Naive thymus-derived CD8-positive, alpha-beta T cell (primary cell): ENCODE results near the gene GSC2. TPM values are rescaled to one million over a fixed set of nuclear protein-coding genes. Genes with fewer than 3 reads are reported as not detected.

Source experiments
- ATAC-seq, 2 donors: fragments of 150-1000 bp; cut with Tn5 transposase in 1 of 2; sonication (Bioruptor Pico), chemical (Tn5 transposase) in 1 of 2; 1 replicate in 1 of 2; 2 replicates in 1 of 2; pipeline ENCODE4 v1.10.0; 2021; ENCODE audit warnings: mild to moderate bottlenecking in 2 of 2, moderate library complexity in 2 of 2
- POLR2A ChIA-PET: fragments of 350-600 bp; sonication (Branson Sonifier 250); formaldehyde crosslinking; loops from one replicate; lab custom pipeline; 2021; ENCODE audit warnings: antibody characterized with exemption; lab: Charles Lee
- DNase-seq, 10 donors: peaks; one replicate each; pipeline versions ENCODE4 v3.0.0 to v3.0.0-alpha.2; 2020 to 2022
- H3K27ac Mint-ChIP-seq, 10 donors: one replicate each; pipeline ENCODE4 v1.8.0; 2020 to 2022; ENCODE audit warnings: mild to moderate bottlenecking in 10 of 10, mixed read lengths in 10 of 10, moderate library complexity in 4 of 10, inconsistent platforms in 1 of 10
- H3K27me3 Mint-ChIP-seq, 5 donors: one replicate each; pipeline ENCODE4 v1.8.0; 2021 to 2022; ENCODE audit warnings: mixed read lengths in 5 of 5
- H3K36me3 Mint-ChIP-seq, 3 donors: one replicate each; pipeline ENCODE4 v1.8.0; 2020 to 2022; ENCODE audit warnings: mixed read lengths in 3 of 3, mild to moderate bottlenecking in 2 of 3, inconsistent platforms in 1 of 3
- H3K4me1 Mint-ChIP-seq, 4 donors: one replicate each; pipeline ENCODE4 v1.8.0; 2021 to 2022; ENCODE audit warnings: mixed read lengths in 4 of 4
- H3K4me3 Mint-ChIP-seq, 10 donors: one replicate each; pipeline ENCODE4 v1.8.0; 2020 to 2022; ENCODE audit warnings: mild to moderate bottlenecking in 10 of 10, mixed read lengths in 10 of 10, moderate library complexity in 6 of 10, inconsistent platforms in 1 of 10
- H3K9me3 Mint-ChIP-seq, 9 donors: one replicate each; pipeline ENCODE4 v1.8.0; 2020 to 2022; ENCODE audit warnings: mixed read lengths in 9 of 9, mild to moderate bottlenecking in 3 of 9, inconsistent platforms in 1 of 9, moderate library complexity in 1 of 9
- polyA plus RNA-seq, 3 donors: library from polyadenylated mRNA; unstranded; fragments of 300-500 nt; fragmentation: Illumina TruSeq; gene quantifications; one replicate each; pipeline ENCODE4 v1.2.3, GENCODE V29; 2021
- total RNA-seq, 8 experiments: library from RNA in 2 of 8; stranded (reverse) in 2 of 8; gene quantifications; one replicate each; pipeline ENCODE4 v1.2.3 and lab custom pipeline; 2021 to 2026

GSC2 gene
- total and polyA plus RNA-seq, 5 experiments from 2014 or later = not detected

DNA sequence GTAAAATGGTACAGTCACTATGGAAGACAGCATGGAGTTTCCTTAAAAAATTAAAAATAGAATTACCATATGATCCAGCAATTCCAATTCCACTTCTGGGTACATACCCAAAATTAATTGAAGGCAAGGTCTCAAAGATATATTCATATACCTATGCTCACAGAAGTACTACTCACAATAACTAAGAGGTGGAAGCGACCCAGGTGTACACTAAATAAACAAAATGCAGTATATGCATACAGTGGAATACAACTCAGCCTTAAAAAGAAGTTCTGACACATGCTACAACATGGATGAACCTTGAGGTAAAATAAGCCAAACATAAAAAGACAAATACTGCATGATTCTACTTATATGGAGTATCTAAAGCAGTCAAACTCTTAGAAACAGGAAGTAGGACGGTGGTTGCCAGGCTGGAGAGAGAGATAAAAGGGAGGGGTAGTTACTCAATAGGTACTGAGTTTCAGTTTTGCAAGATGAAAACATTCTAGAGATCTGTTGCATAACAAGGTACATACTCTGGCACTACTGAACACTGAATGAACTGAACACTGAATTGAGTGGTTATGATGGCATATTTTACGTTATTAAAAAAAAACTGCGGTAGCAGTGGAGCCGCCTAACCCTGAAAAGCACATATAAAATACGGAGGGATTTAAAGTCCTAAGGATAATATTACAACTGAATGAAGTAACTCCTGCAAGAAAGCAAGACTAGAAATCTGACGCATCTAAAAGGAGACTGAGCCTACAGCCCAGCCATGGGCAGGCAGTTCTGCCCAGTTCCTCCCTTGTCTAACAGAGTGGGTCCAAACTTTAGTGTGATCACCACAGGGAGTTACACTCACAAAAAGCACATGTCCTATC lies 40.7 kb downstream of the GSC2 start:
- peak; percentile 24 to 86 (median 64) for DNase-seq
- no peaks in the 10 kb centered on the region for H3K27me3 Mint-ChIP-seq

DNA sequence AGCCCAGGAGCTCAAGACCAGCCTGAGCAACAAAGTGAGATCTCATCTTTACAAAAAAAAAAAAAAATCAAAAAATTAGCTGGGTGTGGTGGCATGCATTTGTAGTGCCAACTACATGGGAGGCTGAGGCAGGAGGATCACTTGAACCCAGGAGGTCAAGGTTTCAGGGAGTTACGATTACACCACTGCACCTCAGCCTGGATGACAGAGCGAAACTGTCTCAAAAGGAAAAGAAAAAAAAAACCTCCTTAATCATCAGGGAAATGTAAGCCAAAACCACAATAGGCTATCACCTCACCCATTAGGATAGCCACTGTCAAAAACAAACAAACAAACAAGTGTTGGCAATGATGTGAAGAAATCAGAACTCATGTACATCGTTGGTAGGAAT lies 41.3 kb downstream of the GSC2 start:
- Mint-ChIP-seq H3K9me3 (no peaks in the 10 kb centered on the region), H3K27me3 (no peaks in the 10 kb centered on the region), H3K4me1 (peaks cover 45 to 80% (median 72%) of the 10 kb centered on the region in 4 donors), H3K27ac (peak overlapping the region; percentile 93 to 99 (median 97)), H3K4me3 (peak overlapping the region in 8 of 10 donors; percentile 57 to 88 (median 84)), H3K36me3 (peaks cover 0 to 2% (median 0%) of the 10 kb centered on the region in 3 donors)
- POLR2A ChIA-PET = interaction anchor here (1.0 to 9.3 kb wide), 3 partner anchors 14 to 70 kb away, joined by 3 to 112 read pairs (median 4); partner anchors contain the start of genes DGCR2 and ESS2
- no peak for DNase-seq
- ATAC-seq = no peak

More for the DNA sequence above, 40.7 kb downstream of the GSC2 start:
- peak overlapping the region; percentile 63 to 88 (median 84) for H3K4me3 Mint-ChIP-seq
- H3K9me3 Mint-ChIP-seq = no peaks in the 10 kb centered on the region
- POLR2A ChIA-PET = interaction anchor here (0.8 to 9.3 kb wide), 5 partner anchors 9 to 488 kb away, joined by 3 to 112 read pairs (median 5); partner anchors contain the start of genes DGCR2, ESS2 and SLC25A1
- peaks cover 0 to 2% (median 0%) of the 10 kb centered on the region in 3 donors for H3K36me3 Mint-ChIP-seq
- peak; percentile 87 to 89 for ATAC-seq
- peak overlapping the region; percentile 93 to 99 (median 97) for H3K27ac Mint-ChIP-seq
- H3K4me1 Mint-ChIP-seq = peaks cover 47 to 81% (median 73%) of the 10 kb centered on the region in 4 donors

- H3K4me1 Mint-ChIP-seq = peaks cover 45 to 78% (median 73%) of the 10 kb centered on the region in 4 donors
- no peak for DNase-seq
- peak overlapping the region; percentile 93 to 99 (median 97) for H3K27ac Mint-ChIP-seq
Observed at GRCh38 chr22:19107730-19108074, 42.4 kb downstream of the GSC2 start.

DNA sequence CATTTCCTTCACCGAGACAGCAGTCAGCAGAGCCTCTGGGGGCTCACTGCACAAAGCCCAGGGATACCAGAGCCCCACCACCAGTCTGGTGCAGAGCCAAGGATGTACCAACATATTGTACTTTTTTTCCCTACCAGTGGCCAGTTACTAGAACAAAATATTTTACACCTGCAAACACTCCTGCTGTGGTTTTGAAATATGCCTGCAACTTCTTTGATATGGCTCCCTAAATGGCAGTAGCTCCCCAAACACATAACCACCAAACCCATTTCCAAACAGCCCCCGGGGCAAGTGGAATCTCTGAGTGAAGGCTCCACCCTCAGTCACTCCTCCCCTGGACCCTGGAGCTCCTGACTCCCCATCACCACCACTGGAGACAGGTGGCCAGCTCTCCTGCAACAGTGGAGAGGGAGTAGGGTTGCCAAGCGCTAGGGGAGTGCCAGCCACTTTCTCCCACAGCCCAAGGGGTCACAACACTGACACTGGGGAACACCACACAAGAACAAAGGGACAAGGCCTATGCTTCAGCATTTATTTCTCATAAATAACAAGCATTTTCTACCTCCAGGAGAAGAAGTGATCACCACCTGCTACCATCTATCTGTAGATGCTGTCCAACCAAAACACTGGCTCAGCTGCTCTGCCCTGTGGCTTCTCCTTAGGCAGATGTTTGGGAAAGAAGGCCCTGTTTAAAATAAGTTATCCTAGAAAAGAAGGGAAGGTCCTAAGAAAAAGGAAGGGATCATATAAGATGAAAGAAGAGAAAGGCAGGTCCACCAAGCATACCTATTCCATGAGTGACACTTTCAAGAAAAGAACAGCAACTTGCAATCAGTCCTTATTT lies 43.0 kb downstream of the GSC2 start:
- DNase-seq = no peak
- peaks cover 43 to 78% (median 70%) of the 10 kb centered on the region in 4 donors for H3K4me1 Mint-ChIP-seq
- no peak for ATAC-seq
- no peaks in the 10 kb centered on the region for H3K9me3 Mint-ChIP-seq
- H3K27me3 Mint-ChIP-seq = no peaks in the 10 kb centered on the region
- peak overlapping the region; percentile 93 to 99 (median 97) for H3K27ac Mint-ChIP-seq
- POLR2A ChIA-PET = interaction anchor here (0.6 to 9.3 kb wide), 3 partner anchors 15 to 1945 kb away, joined by 3 to 112 read pairs (median 5); partner anchors contain the start of genes DGCR2, HIRA and MRPL40
- peaks cover 0 to 3% (median 0%) of the 10 kb centered on the region in 3 donors for H3K36me3 Mint-ChIP-seq
- peak overlapping the region in 8 of 10 donors; percentile 1 to 61 (median 48) for H3K4me3 Mint-ChIP-seq

More at GRCh38 chr22:19107730-19108074, 42.4 kb downstream of the GSC2 start:
- peaks cover 0 to under 1% (median 0%) of the 10 kb centered on the region in 3 donors for H3K36me3 Mint-ChIP-seq
- no peak for ATAC-seq
- POLR2A ChIA-PET = interaction anchor here (0.6 to 9.3 kb wide), 5 partner anchors 15 to 324 kb away, joined by 3 to 112 read pairs (median 4); partner anchors contain the start of genes DGCR2, ESS2, HIRA and MRPL40
- H3K4me3 Mint-ChIP-seq = peak overlapping the region in 7 of 10 donors; percentile 1 to 66 (median 49)
- no peaks in the 10 kb centered on the region for H3K9me3 Mint-ChIP-seq
- H3K27me3 Mint-ChIP-seq = no peaks in the 10 kb centered on the region

GRCh38 chr22:19105867-19106802 lies 44.0 kb downstream of the GSC2 start:
- Mint-ChIP-seq H3K36me3 (peaks cover 0 to 10% (median 0%) of the 10 kb centered on the region in 3 donors), H3K27me3 (no peaks in the 10 kb centered on the region), H3K27ac (peak overlapping the region; percentile 93 to 99 (median 97)), H3K4me3 (peak overlapping the region in 9 of 10 donors; percentile 10 to 79 (median 63)), H3K9me3 (no peaks in the 10 kb centered on the region), H3K4me1 (peaks cover 44 to 79% (median 69%) of the 10 kb centered on the region in 4 donors)
- DNase-seq = peak; percentile 41 to 79 (median 60)
- peak; percentile 45 to 58 for ATAC-seq
- POLR2A ChIA-PET = interaction anchor here (0.6 to 9.3 kb wide), 2 partner anchors 16 to 1946 kb away, joined by 3 to 112 read pairs; partner anchors contain the start of gene DGCR2

DNA sequence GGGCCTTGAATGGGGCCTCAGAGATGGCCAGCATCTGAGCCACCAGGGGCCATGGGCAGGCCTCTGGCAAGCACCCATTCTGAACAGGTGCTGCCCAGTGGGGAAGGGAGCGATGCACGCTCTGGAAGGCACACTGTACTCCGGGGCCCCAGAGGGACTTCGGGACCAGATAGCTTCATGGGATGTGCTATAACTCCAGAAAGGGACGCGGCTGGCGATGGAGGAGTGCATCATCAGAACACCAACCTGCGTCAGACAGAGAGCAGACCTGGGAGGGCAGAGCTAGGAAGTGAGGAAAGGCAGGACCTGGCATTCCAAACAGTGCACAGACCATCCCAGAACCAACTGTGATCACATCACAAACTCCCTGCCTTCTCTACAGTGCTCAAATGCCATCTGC lies 44.6 kb downstream of the GSC2 start:
- peaks cover 41 to 75% (median 64%) of the 10 kb centered on the region in 4 donors for H3K4me1 Mint-ChIP-seq
- POLR2A ChIA-PET = interaction anchor here (9.3 kb wide), 1 partner anchor 17 kb away, joined by 112 read pairs; the partner anchor contains the start of gene DGCR2
- H3K9me3 Mint-ChIP-seq = no peaks in the 10 kb centered on the region
- peaks cover 0 to 15% (median 0%) of the 10 kb centered on the region in 3 donors for H3K36me3 Mint-ChIP-seq
- peak overlapping the region in 5 of 10 donors; percentile 14 to 97 (median 82) for H3K27ac Mint-ChIP-seq
- DNase-seq (no peak), ATAC-seq (no peak)
- H3K27me3 Mint-ChIP-seq = no peaks in the 10 kb centered on the region
- no peak overlapping the region for H3K4me3 Mint-ChIP-seq

DNA sequence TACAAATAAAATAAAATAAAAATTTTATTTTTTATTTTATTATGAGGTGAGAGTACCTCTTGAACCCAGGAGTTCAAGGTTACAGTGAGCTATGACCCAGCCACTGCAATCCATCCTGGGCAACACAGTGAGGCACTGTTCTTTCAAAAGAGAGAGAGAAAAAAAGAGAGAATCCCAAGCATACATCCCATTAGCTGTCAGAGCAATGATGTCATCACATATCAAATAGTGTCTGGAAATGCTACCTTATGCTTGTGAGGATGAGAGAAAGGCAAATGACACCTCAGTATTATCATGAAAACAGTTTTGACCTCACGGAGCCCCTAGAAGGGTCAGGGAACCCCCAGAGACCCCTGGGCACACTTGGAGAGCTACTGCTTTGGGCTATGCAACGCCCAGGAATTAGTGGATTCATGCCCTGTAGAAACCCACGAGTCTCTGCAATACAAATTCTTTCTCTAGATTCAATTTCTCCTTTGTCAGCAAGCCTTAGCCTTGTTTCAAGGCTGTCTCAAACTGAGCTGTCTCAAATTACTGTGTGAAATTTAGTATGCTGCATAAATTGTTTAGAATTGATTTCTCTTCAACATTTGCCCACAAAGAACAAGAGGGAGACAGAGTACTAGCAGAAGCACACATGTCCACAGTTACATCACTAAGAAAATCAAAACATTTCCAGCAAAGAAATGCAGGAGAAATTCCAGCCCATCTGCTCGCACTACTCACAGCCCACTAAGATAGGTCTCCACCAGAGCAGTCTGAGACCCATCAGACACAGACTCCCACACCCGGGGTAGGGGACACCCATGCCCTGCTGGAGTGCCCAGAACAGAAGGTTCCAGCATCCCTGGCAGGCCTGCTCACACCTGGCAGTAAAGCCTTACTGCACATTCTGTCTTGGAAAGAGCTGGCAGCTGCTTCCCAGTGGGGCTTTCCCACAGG lies 45.9 kb downstream of the GSC2 start:
- DNase-seq = no peak
- no peaks in the 10 kb centered on the region for H3K27me3 Mint-ChIP-seq
- H3K4me3 Mint-ChIP-seq = peak overlapping the region in 1 of 10 donors; percentile 54
- POLR2A ChIA-PET = interaction anchor here (9.3 kb wide), 1 partner anchor 18 kb away, joined by 112 read pairs; the partner anchor contains the start of gene DGCR2
- peaks cover 0 to 22% (median 0%) of the 10 kb centered on the region in 3 donors for H3K36me3 Mint-ChIP-seq
- no peaks in the 10 kb centered on the region for H3K9me3 Mint-ChIP-seq
- peaks cover 35 to 75% (median 56%) of the 10 kb centered on the region in 4 donors for H3K4me1 Mint-ChIP-seq
- H3K27ac Mint-ChIP-seq = peak overlapping the region in 7 of 10 donors; percentile 6 to 80 (median 33)
- ATAC-seq = no peak

DNA sequence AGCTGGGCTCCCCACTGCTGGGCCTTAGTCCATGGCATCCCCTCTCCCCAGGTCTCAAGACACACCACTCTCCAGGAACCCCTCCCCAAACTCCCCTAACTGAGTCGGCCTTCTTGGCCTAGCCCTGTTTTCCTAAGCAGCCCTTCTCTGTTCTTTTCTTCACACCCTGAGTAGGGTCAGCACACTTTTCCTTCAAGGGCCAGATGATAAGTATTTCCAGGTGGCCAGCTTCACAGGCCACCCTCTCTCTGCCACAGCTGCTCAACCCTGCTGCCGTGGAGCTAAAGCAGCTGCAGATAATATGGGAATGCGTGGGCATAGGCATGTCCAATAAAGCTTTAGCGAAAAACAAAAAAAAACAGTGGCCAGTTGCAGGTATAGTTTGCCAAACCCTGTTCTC lies 51.9 kb downstream of the GSC2 start:
- Mint-ChIP-seq H3K4me1 (peaks cover 19 to 56% (median 47%) of the 10 kb centered on the region in 4 donors), H3K27ac (peak overlapping the region in 8 of 10 donors; percentile 12 to 80 (median 48))
- POLR2A ChIA-PET = no interaction called here

GRCh38 chr22:19097518-19097917 lies 52.6 kb downstream of the GSC2 start:
- H3K27ac Mint-ChIP-seq = peak overlapping the region in 6 of 10 donors; percentile 11 to 80 (median 40)
- no peak for DNase-seq
- H3K4me3 Mint-ChIP-seq = no peak overlapping the region
- peaks cover 20 to 53% (median 46%) of the 10 kb centered on the region in 4 donors for H3K4me1 Mint-ChIP-seq
- no peaks in the 10 kb centered on the region for H3K9me3 Mint-ChIP-seq
- H3K36me3 Mint-ChIP-seq = peaks cover 0 to 62% (median 11%) of the 10 kb centered on the region in 3 donors
- POLR2A ChIA-PET = no interaction called here
- no peak for ATAC-seq
- H3K27me3 Mint-ChIP-seq = no peaks in the 10 kb centered on the region

More for the DNA sequence above, 51.9 kb downstream of the GSC2 start:
- ATAC-seq (no peak), DNase-seq (no peak)
- Mint-ChIP-seq H3K36me3 (peaks cover 0 to 55% (median 11%) of the 10 kb centered on the region in 3 donors), H3K27me3 (no peaks in the 10 kb centered on the region), H3K4me3 (peak overlapping the region in 2 of 10 donors; percentile 19 to 20), H3K9me3 (no peaks in the 10 kb centered on the region)
